Stimulated activated CD8-positive, alpha-beta memory T cell treated with anti-CD3 and anti-CD28 coated beads, Interleukin-2, amount 100 ng/mL, for 48 hours (primary cell): ENCODE data around the gene TNXB.
A peak's percentile ranks its signal among the peaks of the same experiment; 100 is the strongest.
"Not testable (repeated sequence)": the region's sequence is repeated elsewhere in the genome, so short reads cannot be mapped to it uniquely, and the experiment has no call there.

Source experiments
- DNase-seq, 2 donors: peaks; one replicate each; pipeline ENCODE4 v3.0.0-alpha.2; 2020; ENCODE audit warnings: low read depth in 2 of 2

TNXB gene

DNA sequence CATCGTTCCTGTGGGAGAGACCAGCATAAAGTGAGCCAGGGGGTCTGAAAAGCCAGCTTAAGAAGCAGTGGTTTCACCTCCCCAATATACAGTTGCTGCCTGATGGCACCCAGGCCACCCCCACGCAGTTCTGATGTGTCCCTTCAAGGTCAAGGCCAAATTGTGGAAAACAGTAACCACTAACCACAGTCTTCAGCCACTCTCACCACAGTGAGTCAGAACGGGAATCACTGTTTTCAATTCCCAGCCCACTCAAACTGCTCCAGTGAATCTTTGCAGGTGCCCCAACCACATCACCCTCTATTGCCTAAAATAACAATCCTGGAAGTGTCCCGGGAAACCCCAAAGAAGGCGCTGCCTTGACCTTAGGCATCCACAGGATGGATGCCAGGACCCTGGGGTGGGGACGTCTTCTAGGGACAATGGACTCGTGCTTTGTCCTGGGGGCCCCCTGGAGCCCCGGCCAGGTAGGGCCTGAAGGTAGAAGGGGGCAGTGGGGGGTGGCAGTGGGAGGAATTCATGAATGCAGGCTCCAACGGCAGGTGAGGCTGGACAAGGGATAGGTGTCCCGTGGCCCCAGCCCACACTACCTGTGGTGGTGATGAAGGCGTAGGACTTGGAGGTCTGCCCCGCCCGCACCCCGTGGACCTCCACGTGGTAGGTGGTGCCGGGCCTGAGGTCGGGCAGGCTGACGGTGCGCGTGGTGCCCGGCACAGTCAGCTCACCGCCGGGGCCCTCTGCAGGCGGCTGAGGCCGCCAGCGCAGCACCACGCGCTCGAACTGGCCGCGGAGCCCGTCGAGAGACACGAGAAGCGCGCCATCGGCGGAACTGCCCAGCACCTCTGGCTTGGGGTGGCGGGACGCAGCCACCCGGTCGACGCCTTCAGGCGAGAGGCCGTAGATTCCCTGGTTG is 22.2 kb downstream of the TNXB start:
- DNase-seq, result peak; percentile 28 to 40

DNA sequence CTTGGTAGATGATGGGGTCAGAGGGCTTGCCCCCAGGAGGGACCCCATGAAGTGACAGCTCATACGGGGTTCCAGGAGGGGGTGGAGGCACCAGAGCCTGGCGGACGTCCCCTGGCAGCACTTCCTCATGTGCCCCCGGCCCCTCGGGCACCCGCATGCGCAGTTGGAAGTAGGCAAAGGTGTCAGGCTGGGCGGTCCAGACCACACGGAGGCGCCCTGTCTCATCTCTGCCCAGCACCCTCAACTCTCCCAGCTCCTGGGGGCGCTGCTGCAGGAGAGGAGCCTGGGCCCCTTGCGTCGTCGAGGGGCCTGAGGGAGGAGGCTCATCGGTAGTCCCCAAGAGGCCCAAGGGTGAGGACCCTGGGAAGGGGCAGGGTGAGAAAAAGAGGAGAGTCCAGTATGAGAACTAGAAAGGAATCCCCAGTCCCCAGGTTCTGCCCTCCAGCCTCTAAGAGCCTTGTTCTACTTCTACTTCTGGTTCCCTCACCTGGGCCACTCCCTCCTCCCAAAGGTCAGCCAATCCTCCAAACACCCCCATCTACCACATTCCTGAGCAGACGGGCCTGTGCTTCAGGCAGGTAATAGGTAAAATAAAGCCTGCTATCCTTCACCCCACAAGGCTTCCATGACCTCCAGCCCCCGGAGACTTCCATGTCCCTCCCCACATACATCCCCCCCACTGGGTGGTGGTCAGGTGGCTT is 23.2 kb downstream of the TNXB start:
- DNase-seq, result no peak

DNA sequence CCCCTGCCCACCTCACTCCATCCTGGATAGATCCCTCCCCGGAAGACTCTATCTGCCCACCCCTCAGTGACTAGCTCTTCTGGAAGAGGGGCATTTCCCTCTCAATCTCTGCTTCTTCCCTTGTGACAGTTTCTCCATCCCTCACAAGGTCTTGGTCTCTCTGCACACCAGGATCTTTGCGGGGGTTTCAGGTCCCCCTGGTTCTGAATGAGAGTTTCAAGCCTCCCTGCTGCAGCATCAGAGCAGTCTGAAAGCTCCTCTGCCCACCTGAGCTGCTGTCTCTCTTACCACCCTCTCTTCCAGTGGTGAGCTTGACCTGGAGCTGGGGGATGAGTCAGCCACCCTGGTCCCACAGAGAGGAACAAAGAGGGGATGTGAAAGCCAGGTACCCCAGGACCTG is 24.4 kb downstream of the TNXB start:
- DNase-seq, result no peak

DNA sequence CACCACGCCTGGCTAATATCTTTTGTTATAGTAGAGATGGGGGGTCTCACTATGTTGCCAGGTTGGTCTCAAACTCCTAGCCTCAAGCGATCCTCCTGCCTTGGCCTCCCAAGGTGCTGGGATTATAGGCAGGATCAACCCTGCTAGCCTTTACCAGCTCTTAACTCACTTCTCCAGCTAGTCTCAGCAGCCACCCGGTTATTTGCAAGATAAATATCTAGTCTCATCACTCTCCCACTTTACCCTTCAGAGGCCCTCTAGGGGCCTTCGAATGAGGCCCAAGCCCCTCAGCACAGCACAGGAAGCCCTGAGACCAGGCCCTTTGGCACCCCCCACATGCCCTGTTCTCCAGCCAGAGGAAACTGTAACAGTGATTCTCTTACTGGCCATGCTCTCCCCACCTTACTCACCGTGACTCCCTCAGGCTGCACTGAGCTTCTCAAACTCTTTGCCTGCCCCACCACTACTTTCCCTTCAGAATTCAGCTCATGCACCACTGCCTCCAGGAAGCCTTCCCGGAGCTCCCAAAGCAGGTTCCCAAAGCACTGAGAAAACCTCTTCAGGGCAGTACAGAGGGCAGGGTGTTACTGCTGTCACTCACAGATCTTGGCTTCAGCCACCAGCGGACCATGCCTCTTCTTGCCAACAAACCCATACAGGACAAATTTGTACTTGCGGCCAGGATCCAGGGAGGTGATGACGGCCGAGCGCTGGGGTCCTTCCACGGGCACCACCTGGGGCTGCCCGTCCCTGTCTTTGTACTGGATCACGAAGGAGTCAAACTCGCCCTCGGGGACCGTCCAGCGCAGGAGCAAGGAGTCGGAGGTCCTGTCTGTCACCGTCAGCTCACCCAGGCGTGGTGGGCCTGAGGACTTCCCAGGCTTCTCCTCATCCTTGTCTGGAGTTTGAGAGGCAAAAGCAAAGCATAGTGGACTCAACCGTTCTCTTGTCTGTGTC is 25.0 kb downstream of the TNXB start:
- DNase-seq, result no peak

DNA sequence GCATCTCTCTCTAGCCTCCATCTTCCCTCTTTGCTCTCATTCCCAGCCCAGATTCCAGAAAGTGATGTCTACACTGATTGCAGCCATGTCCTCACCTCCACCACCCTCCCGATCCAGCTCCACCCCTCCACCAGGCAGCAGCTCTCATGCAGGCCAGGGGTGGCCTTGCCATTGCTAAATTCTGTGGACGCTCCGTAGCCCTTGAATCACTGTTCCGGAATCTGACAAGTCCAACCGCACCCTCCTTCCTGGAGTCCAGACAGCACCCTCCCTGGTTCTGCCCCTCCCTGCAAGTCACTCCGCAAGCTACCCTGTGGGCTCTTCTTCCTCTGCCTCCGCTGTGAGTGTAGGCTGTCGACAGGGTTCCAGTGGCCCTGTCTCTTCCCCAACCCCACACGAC is 26.2 kb downstream of the TNXB start:
- no peak for DNase-seq

DNA sequence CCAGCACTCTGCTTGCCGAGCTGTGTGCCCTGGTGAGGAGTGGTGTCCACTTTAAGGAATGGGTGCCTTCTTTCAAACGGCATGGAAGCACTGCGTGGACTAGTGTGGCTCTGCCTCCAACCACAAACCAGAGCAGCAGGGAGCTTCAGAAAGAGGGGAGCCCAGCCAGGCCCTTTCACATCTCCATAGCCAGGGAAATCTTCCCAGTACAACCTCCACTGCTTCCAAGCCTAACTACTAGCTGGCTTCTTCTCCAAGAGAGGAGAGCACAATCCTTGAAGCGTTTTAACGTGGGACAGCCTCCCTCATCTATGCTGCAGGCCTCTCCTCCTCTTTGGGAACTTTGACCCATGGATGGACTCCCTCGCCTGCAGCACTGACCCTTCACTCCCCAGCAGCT is 26.7 kb downstream of the TNXB start:
- no peak for DNase-seq

DNA sequence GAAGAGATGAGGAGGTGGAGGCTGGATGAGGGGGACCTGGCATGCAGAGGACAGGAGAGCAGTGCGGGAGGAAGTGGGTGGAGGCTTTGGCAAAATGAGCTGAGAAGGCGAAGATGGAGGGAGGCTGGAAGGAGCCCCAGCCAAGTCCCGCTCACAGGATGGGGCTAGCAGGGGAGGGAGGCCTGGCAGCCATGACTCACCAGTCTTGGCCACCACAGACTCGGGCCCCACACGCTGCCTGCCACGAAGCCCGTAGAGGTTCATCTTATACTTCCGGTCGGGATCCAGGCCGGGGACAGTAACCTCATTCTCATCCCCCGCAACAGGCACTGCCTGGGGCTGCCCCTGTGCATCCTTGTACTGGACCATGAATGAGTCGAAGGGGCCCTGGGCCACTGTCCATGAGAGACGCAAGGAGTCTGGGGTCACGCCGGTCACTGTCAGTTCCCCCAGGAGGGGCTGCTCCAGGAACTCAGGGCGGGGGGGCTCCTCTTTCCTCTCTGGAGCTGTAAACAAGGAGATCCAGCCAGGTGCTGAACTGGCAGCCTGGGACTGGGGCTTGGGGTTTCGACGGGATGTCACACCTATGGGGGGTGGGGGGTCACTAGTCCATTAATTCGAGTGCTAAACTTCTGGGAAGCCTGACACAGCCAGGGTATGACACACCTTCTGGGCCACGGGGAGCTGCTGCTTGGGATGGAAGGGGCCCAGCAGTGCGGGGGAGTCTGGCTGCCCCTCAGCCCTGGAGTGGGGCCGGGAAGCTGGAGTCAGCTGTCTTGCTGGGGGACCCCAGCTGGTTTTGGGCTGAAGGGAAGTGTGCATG is 27.8 kb downstream of the TNXB start:
- no peak for DNase-seq

DNA sequence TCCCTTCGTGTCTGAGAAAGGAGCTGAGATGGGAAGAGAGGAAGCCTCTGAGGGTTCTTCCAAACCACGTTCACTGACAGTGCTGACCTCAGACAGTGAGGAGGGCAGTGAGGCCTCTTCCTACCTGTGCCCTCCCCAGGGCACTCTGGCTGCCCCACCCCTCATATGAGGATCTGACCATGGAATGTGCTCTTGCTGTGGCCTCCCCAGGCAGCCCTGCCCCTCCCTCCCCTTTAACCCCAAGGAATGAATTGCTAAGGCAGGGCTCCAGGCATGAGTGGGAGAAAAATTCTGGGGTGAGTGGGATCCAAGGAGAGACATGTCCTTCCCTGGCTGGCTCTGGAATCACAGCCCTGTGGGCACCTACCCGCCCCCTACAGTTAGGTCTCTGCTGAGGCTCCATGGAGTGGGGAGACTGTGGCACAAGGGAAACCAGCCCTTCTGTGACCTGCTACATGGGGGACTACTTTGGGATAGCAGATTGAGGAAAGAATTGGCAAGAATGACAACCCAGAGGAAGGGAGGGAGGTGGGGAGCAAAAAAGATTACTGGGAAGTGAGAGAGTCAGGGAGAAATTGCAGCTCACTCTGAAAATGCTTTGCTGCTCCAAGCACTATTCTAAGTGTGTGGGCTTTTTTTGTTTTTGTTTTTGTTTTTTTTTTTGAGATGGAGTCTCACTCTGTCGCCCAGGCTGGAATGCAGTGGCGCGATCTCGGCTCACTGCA is 29.4 kb downstream of the TNXB start:
- no peak for DNase-seq

DNA sequence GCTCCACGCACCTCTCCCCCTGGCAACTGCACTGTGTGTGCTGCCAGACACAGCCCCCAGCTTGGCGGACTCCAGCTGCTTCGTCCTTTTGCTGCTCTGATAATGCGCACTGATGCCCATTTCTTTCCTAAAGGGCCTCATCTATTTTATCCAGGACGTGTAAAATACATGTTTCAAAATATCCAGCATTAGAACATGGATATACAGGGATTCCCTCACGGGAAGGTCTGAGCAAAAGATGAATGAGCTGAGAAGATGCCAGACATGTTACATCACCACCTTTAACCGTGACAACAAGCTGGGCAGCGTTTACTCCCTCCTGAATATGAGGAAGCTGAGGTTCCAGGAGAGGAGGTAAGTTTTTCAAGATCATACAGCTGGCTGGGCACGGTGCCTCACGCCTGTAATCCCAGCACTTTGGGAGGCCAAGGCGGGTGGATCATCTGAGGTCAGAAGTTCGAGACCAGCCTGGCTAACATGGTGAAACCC is 32.8 kb downstream of the TNXB start:
- no peak for DNase-seq

DNA sequence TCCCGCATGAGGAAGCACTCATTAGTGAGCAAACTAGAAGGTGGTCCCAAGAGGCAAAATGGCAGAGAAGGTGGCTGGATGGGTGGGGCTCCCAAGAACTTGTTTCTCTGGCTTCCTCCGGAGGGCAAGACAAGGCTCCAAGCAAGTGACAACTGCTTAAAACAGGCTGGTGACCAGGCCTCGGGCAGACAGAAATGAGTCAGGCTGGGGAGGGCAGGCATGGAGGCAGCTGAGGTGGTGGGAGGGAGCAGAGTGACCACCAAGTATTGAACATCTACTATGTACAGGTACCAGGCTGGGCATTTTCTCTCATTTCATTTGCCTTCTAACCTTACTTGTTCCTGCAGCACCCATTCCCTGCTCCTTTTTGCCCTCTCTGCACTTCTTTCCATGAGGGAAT is 33.4 kb downstream of the TNXB start:
- DNase-seq, result no peak

DNA sequence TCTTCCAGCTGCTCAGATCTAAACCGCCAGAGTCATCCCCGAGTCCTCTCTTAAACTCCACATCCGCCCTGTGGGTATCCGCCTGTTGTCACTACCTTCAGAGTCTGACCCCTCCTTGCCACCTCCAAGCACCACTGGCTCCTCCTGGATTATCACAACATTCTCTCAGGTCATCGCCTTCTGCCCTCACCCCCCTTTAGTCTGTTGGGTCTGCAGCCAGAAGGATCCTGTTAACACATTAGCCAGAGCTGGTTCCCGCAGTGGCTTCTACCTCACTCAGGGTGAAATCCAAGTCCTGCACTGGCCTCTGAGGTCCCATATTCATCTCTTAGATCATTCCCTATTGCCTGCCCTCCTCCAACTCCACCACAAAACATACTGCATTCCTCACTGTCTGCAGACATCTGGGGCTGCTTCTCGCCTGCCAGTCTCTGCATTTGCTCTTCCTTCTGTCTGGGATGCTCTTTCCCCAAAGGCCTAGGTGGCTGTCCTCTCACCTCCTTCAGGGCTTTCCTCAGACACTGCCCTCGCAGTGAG is 34.1 kb downstream of the TNXB start:
- no peak for DNase-seq

DNA sequence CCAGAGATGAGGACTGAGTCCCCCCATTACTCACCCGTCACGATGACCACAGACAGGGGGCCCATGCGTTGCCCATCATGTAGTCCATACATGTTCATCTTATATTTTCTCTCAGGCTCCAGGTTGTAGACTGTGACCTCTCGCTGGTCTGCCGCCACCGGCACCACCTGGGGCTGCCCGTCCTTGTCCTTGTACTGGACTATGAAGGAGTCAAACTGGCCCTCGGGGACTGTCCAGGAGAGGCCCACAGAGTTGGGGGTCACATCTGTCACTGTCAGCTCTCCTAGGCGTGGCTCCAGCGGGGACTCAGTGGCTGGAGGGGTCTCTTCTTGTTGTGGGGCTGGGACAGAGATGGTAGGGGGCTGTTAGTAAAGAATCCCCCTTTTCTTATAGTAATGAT is 35.5 kb downstream of the TNXB start:
- no peak for DNase-seq

DNA sequence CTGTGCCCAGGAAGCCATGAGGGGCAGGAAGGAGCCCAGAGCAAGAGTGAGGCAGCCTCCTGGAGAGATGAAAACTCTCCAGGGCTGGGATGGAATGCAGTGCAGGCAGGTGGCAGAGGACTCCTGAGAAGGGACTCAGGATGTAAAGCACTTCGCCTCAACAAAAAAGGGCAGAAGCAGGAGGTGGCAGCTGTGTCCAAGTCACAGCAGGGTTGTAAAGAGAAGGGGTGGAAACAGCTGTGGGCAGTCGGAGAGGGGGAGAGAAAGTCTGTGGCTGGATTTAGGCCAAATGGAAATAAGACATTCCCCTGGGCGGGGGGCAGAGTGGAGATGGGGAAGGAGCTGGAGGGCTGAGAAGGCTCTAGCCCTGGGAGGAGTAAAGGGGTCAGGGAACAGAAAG is 36.0 kb downstream of the TNXB start:
- no peak for DNase-seq

DNA sequence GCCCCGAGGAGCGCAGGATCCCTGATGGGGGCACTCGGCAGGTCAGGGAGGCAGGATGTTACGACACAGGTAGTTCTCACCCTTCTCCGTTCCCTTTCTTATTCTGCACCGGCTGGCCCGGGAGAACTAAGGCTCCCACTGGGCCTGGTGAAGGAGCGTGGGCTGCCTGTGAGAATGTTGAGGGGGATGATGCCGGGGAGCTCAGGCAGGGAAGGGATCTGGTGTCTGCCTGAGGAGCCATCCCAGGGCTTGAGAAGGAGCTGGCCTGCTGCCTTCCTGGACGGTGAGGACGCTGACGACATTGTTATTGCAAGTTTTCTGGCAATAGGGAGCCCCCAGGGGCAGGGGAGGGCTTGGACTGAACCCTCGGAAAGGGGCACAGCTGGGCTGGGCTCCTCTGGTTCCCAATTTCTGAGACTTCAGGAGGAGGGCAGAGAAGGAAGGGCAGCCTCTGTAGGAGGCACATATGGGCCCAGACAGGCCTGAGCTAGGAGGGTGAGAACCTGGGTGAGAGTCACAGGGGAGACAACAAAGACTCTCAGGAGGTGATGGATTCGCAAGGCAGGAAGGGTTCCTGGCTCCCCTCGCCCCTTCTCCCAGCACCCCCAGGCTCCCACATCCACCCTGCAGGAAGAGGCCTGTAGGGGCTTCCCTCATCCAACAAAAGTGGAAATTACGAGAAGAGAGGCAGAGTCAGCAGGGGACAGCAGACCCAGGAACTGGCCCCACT is 38.2 kb downstream of the TNXB start:
- no peak for DNase-seq

DNA sequence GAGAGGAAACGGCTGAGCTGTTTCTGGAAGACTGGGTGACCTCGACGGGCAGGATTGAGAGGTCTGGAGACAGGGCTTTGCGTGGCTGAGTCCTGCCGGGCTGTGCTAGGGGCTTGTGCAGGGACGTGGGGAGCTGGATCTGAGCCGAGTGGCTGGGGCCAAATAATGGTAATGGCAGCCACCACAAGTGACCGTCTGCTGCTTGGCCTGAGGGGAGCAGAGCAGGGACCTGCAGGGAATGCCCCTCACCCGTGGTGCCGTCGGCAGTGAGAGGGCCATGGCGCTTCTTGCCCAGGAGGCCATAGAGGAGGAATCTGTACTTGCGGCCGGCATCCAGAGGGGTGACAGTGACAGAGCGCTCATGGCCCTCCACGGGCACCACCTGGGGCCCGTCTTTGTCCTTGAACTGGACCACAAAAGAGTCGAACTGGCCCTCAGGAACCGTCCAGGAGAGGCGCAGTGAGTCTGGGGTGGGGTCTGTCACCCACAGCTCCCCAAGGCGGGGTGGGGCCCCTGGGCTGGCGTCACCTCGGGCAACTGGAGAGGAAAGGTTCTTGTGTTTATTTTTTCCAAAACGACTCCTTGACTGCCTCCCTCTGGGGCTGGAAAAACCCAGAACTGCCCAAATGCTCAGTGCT is 39.1 kb downstream of the TNXB start:
- DNase-seq, result no peak

DNA sequence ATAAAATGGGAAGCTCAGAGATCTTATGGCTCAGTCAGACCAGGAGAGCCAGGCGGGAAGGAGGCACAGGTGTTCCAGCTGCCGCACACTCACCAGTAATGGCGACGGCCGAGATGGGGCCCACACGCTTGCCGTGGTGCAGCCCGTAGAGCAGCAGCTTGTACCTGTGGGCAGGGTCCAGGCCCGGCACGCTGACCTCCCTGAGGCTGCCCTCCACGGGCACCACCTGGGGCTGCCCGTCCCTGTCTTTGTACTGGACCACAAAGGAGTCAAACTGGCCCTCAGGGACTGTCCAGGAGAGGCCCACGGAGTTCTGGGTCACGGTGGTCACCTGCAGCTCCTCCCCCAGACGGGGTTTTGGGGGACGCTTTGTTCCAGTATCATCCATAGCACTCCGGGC is 39.7 kb downstream of the TNXB start:
- DNase-seq, result no peak

DNA sequence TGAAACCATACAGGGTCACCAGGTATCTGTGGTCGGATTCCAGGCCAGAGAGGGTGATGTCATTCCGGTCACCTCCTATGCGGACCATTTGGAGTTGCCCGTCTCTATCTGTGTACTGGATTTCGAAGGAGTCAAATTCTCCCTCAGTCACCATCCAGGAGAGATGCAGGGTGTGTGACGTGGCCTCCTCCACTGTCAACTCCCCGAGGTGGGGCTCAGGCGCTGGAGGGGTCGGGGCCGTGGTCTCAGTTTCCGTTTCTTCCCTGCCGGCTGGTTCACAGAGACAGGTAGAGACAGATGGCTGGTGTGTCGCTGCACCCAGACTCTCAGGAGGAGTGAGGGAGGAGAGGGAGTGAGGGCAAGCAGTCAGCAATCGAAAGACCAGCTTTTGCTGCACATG is 40.3 kb downstream of the TNXB start:
- DNase-seq, result no peak

DNA sequence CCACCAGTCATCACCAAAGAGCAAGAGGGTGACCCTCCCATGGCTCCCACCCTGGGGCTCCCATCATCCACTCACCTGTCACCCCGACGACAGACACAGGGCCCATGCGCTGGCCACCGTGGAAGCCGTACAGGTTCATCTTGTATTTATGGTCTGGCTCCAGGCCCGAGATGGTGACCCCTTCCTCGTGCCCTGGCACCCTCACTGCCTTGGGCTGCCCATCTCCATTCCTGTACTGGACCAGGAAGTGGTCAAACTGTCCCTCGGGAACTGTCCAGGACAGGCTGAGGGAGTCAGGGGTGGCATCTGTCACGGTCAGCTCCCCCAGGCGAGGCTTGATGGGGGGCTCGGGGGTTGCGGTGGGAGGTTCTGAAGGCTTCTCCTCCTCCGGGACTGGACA is 40.8 kb downstream of the TNXB start:
- DNase-seq, result not testable (repeated sequence)

DNA sequence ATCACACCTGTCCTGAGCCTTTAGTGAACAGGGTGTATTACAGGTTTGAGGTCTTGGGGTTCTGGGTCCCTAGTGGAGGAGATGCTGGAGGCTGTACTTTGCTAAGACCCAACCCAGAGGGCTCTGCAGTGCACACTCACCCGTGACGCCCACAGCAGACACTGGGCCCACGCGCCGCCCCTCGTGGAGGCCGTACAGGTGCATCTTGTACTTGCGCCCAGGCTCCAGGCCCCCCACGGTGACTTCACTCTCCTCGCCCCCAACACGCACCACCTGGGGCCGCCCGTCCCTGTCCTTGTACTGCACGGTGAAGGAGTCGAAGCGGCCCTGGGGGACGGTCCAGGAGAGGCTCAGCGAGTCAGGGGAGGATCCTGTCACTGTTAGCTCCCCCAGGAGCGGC is 41.6 kb downstream of the TNXB start:
- DNase-seq, result not testable (repeated sequence)
